GM04504 (cell line): Measurements from ENCODE around the gene RIPOR3.
"Not testable (repeated sequence)": the region's sequence is repeated elsewhere in the genome, so short reads cannot be mapped to it uniquely, and the experiment has no call there.

ENCODE experiments used
- DNase-seq: peaks from one replicate; pipeline ENCODE4 v3.0.0-alpha.2; 2012; ENCODE audit warnings: low read depth

Gene RIPOR3

GRCh38 chr20:50607436-50607835 is 83.9 kb downstream of the RIPOR3 start:
- DNase-seq, result no peak

- no peak for DNase-seq
Observed at GRCh38 chr20:50605136-50605535, 86.2 kb downstream of the RIPOR3 start.

GRCh38 chr20:50604451-50604850 is 86.9 kb downstream of the RIPOR3 start:
- no peak for DNase-seq

DNA sequence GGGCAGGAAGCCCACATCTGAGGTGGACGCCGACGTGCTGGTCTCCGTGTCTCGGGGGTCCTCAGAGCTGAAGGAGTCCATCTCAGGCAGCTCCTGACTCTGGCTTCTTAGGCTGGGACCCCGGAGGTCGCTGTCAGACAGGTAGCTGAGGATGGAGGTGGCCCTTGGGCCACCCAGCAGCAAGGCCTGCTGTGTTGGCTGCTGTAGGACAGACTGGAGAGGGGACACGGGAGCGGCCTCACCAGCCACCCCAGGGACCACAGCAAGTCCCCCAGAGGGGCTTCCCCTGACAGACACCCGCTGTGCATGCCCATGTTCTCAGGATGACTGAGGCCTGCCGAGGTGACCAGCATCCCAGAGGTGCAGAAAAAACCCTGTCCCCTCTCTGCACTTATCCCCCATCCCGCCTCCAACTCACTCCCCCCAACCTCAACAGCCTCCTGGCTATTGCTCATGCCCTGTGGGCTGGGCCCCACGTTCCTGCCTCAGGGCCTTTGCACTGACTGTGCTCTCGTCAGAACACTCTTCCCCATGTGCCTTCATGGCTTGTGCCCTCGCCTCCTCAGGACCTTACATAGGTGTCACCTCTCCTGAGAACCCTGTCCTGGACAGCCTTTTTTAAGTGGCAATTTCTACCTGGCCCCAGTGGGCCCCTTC is 88.8 kb downstream of the RIPOR3 start:
- no peak for DNase-seq

GRCh38 chr20:50601511-50602431 is 89.6 kb downstream of the RIPOR3 start:
- no peak for DNase-seq

DNA sequence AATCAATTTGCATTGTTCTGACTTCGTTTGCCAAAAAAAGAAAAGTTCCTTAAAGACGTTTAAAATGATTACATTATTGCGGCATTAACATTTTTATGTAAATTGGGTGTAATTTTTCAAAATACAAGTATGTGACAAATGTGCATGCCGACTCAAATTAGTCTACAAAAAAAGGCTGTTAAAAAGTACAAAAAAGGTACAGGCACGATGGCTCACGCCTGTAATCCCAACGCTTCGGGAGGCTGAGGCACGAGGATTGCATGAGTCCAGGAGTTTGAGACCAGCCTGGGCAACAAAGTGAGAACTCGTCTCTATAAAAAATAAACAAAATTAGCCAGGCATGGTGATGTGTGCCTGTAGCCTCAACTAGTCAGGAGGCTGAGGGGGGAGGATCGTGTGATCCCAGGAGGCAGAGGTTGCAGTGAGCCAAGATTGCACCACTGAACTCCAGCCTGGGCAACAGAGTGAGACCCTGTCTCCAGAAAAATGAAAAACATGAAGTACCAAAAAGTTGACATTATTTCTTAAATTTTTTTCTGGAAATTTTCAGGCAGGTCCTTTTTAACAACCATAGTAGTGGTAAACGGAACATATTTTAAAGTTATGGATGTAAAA is 91.0 kb downstream of the RIPOR3 start:
- DNase-seq, result no peak

GRCh38 chr20:50598768-50599167 is 92.6 kb downstream of the RIPOR3 start:
- DNase-seq, result not testable (repeated sequence)

- no peak for DNase-seq
Observed at GRCh38 chr20:50598074-50598473, 93.3 kb downstream of the RIPOR3 start.

- no peak for DNase-seq
Observed at GRCh38 chr20:50597406-50597969, 93.9 kb downstream of the RIPOR3 start.

DNA sequence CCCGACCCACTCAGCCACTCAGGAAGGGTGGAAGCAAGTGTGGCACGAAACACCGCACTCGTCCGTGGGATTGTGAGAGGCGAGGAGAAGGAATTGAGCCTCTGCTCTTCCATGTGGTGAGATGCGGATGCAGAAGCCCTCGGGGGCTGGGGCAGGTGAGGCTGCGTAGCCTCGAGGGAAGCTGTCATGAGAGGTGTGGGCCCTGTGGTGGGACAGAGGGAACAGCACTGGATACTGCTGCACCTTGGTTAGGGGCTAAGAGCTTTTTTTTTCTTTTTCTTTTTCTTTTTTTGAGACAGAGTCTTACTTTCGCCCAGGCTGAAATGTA is 94.7 kb downstream of the RIPOR3 start:
- no peak for DNase-seq

- DNase-seq, result no peak
Observed at GRCh38 chr20:50595988-50596693, 95.2 kb downstream of the RIPOR3 start.

DNA sequence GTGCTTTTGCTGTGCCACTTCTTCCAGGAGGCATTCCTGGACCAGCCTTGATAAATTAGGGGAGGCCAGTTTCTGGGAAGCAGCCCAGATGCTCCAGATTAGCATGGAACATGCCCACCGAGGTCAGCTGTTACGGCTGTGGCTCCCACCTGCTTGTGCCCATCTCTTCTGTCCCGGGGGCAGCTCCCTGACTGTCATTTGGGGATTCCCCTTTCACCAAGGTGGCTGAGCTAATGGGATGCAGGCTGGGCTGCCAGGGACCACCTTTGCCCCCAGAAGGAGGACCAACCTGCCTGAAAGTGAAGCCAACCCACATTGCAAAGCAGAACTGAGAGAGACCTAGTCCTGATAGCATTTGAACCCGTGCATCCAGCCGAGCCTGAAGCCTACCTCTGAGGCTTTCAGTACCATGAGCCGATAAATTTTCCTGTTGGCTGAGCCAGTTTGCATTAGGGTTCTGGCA is 95.9 kb downstream of the RIPOR3 start:
- DNase-seq, result no peak

- no peak for DNase-seq
Observed at GRCh38 chr20:50594591-50595432, 96.5 kb downstream of the RIPOR3 start.

DNA sequence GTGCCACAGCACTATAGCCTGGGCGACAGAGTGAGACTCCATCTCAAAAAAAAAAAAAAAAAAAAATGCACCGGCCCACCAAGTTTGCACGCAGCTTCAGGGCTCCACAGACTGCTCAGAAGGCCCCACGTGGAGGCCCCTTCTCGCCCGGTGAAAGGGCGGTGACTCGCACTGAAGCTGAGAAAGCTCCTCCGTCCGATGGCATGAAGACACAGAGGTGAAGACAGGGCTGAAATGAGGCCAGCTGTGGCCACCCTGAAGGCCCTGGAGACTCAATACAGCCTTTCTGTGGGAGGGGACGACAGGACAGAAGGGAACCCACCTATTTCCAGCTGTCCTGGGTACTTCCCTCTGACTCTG is 97.1 kb downstream of the RIPOR3 start:
- no peak for DNase-seq

GRCh38 chr20:50593005-50593335 is 98.4 kb downstream of the RIPOR3 start:
- no peak for DNase-seq

GRCh38 chr20:50592282-50593004 is 98.9 kb downstream of the RIPOR3 start:
- DNase-seq, result no peak

DNA sequence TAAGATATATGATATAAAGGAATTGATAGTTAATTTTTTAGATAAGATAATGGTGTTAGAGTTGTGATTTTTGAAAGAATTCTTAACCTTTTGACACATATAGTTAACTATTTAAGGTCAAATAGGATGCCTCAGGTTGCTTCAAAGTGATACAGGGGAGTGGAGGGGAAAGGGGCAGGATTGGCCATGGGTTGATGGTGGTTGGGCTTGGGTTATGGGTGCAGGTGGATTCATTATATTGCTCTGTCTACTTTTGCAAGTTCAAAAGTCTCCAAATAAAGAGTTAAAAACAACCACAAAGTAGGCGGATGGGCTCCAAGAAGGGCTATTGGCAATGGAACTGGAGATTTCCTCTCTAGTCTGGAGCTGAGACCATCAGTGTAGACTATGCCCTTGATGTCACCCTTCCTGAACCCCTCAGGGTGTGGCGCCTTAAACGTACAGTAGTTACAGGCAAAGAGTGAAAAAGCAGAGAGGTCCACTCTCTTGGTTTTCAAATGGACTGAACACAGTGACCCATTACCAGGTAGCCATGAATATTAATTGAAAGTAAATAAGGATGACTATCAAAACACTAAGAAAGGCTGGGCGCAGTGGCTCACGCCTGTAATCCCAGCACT is 100.0 kb downstream of the RIPOR3 start:
- DNase-seq, result no peak

DNA sequence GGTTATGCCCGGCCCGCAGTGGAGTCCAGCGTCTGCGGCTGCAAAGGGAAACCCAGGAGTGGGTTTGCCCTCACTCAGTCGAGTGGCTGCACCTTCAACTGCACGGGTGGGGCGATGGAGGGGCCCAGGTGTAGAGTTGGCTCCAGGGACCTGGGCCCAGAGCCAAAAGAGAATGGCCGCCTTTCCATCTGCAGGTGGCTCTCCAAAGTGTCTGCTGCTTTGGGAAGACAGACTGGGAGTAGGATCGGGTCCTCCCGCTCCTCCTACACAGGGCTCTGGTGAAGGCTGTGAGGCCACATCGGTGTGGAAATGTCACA is 101.0 kb downstream of the RIPOR3 start:
- DNase-seq, result no peak

GRCh38 chr20:50589548-50590347 is 101.6 kb downstream of the RIPOR3 start:
- DNase-seq, result no peak
